ENCODE data around the gene USP21. TPM values are rescaled to one million over a fixed set of nuclear protein-coding genes. Genes with fewer than 3 reads are reported as not detected.

USP21 gene
- total RNA-seq, 1 donor from 2014 or later, result 45.7 TPM

DNA sequence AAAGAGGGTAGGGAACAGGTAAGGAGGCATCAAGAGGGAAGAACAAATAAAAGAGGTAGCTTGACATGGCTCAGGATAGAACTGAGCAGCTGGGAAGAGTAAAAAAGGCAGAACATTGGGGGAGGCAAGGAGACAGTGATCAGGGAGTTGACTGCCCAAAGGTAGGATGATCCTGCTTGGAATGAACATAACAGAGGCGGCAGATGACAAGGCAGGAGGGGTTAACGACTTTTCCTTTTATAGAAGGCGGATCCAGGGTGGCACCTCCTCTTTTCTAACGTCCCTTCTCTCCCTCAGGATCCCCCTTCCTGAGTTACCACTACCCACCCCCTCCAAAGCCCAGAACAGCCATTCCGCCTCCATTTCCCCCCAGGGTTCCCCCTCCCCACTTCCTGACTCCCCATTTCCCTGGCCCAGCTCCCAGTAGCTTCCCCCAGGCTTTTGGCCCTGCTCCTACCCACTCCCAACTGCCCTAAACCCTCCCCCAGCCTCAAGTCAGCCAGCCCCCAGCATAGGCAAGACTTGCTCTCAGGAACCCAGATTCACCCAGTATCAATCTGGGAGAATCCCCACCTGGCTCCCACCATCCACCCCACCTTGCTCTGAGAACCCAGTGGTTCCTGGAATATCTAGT lies 40.3 kb downstream of the USP21 start:
- no peak for DNase-seq (ENCODE audit: extremely low spot score, unreplicated experiment)
- Mint-ChIP-seq H3K36me3 (peaks cover 7% of the 10 kb centered on the region), H3K27ac (no peak overlapping the region), H3K4me3 (peak overlapping the region; percentile 29), H3K27me3 (peaks cover 9% of the 10 kb centered on the region), H3K9me3 (no peaks in the 10 kb centered on the region), H3K4me1 (ENCODE audit: unreplicated experiment) (peaks cover 34% of the 10 kb centered on the region)
- TF ChIP-seq, protein P1, sequence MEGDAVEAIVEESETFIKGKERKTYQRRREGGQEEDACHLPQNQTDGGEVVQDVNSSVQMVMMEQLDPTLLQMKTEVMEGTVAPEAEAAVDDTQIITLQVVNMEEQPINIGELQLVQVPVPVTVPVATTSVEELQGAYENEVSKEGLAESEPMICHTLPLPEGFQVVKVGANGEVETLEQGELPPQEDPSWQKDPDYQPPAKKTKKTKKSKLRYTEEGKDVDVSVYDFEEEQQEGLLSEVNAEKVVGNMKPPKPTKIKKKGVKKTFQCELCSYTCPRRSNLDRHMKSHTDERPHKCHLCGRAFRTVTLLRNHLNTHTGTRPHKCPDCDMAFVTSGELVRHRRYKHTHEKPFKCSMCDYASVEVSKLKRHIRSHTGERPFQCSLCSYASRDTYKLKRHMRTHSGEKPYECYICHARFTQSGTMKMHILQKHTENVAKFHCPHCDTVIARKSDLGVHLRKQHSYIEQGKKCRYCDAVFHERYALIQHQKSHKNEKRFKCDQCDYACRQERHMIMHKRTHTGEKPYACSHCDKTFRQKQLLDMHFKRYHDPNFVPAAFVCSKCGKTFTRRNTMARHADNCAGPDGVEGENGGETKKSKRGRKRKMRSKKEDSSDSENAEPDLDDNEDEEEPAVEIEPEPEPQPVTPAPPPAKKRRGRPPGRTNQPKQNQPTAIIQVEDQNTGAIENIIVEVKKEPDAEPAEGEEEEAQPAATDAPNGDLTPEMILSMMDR (conservative IDR thresholded peaks at IDR 0.05), result no peak

- TF ChIP-seq, protein P1 (conservative IDR thresholded peaks at IDR 0.05), result no peak
- Mint-ChIP-seq H3K27ac (peak overlapping the region; percentile 97), H3K4me3 (no peak overlapping the region), H3K27me3 (peaks cover 9% of the 10 kb centered on the region), H3K4me1 (ENCODE audit: unreplicated experiment) (peaks cover 39% of the 10 kb centered on the region), H3K36me3 (peaks cover 11% of the 10 kb centered on the region), H3K9me3 (no peaks in the 10 kb centered on the region)
- no peak for DNase-seq (ENCODE audit: extremely low spot score, unreplicated experiment)
These were observed 41.2 kb downstream of the USP21 start for GRCh38 chr1:161200421-161200991.

GRCh38 chr1:161200992-161201835 lies 41.9 kb downstream of the USP21 start:
- DNase-seq (ENCODE audit: extremely low spot score, unreplicated experiment), result no peak
- TF ChIP-seq, protein P1 (conservative IDR thresholded peaks at IDR 0.05), result no peak
- peak overlapping the region; percentile 97 for H3K27ac Mint-ChIP-seq
- H3K4me3 Mint-ChIP-seq, result peak overlapping the region; percentile 96
- H3K4me1 Mint-ChIP-seq (ENCODE audit: unreplicated experiment), result peaks cover 43% of the 10 kb centered on the region
- peaks cover 13% of the 10 kb centered on the region for H3K36me3 Mint-ChIP-seq
- no peaks in the 10 kb centered on the region for H3K9me3 Mint-ChIP-seq
- peaks cover 9% of the 10 kb centered on the region for H3K27me3 Mint-ChIP-seq

GRCh38 chr1:161201836-161202712 lies 42.8 kb downstream of the USP21 start, which contains the start of gene NDUFS2:
NDUFS2 (plus strand) TSS chr1:161202367; CDS start chr1:161202386, 19 bp downstream.
- Mint-ChIP-seq H3K9me3 (no peaks in the 10 kb centered on the region), H3K27ac (peak within 1 kb of the TSS; percentile 97), H3K4me3 (peak within 1 kb of the TSS; percentile 96), H3K27me3 (peaks cover 9% of the 10 kb centered on the region), H3K36me3 (peaks cover 17% of the 10 kb centered on the region), H3K4me1 (ENCODE audit: unreplicated experiment) (peaks cover 42% of the 10 kb centered on the region)
- TF ChIP-seq, protein P1 (conservative IDR thresholded peaks at IDR 0.05), result peak; percentile 46
- DNase-seq (ENCODE audit: extremely low spot score, unreplicated experiment), result peak; percentile 94
